Activated CD4-positive, CD25-positive, alpha-beta regulatory T cell treated with anti-CD3 and anti-CD28 coated beads, Interleukin-2, amount 50 U/mL, for 24 hours (primary cell): Measurements from ENCODE around the gene OR9A4.

ENCODE experiments used
- ATAC-seq, 2 donors: fragments of 150-1000 bp; cut with Tn5 transposase; one replicate each; pipeline ENCODE4 v1.10.0; 2021; ENCODE audit warnings: mild to moderate bottlenecking in 1 of 2, moderate library complexity in 1 of 2

Gene OR9A4

DNA sequence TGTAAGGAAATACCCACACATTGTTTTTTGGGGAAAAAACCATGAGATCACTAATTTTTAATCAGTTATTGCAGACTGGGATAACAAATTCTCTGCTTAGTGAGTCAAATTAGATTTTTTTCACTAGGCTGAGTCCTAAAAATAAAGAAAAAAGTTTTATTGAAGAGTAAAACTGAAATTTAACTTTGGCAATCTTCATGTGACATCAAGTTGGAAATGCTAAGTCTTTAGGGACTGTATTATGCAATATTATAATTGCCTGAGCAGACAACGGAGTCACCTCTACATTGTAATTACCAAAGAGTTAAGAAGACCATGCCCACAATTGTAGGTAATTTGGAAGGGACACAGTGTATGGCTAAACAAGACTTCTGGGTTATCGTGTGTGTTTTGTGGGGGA, 32.8 kb downstream of the OR9A4 start:
- ATAC-seq, result no peak

DNA sequence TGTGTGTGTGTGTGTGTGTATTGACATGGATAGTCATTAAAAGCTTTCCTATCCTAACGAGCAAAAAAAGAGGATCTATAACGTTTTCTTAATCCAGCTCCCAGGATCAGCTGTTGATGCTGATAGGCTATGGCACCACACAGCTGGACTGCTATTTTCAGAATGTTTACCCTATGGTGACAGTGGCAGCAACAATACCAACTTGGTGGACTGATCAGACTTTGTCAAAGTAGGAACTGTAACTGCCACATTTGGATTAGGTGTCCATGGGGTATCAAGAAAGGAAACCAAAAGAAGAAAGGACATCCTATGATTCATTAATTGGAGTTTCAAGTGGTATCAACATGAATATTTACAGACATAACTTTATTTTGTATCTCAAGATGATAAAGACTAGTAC, 33.3 kb downstream of the OR9A4 start:
- no peak for ATAC-seq

DNA sequence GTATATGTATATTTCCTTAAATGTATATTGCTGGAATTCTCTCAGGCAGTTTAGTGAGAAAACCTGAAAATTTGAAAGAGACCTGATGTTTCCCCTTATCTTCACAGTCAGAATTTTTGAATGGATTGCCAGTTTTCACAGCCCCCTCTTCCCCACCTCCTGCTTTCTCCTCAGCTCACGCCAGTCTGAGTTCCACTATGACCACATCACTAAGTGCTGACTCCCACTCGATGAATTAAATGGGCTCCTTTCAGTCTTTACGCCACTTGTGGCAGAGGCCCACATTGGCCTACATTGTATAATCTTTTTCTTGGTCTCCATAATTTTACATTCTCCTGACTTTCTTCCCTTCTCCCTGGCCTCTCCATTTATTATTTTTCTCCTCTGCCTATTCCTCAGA, 33.7 kb downstream of the OR9A4 start:
- ATAC-seq, result no peak

DNA sequence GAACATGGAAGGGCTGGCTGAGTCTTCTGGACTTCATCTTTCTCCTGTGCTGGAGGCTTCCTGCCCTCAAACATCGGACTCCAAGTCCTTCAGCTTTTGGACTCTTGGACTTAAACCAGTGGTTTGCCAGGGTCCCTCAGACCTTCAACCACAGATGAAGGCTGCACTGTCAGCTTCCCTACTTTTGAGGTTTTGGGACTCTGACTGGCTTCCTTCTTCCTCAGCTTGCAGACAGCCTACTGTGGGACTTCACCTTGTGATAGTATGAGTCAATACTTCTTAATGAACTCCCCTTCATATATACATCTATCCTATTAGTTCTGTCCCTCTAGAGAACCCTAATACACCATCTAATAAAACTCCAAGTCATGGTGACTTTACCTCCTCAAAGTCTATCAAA, 34.6 kb downstream of the OR9A4 start:
- no peak for ATAC-seq

DNA sequence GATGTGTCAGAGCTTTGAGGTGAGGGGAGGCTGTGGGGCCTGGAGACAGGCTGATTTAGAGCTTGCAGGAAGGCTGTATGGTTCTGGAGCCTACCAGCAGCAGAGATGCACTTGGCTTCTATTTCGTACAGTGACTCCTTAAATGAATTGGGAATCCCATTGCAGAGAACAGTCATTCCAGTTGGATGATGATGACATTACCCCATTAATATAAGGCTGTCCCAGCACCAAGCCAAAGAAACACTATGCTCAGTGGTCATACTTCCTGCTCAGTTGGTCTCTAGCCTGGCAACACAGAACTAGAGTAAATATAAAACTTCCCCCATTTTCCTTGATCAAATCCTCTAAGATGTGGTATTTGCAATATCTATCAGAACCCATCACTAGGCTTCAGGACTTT, 36.3 kb downstream of the OR9A4 start:
- ATAC-seq, result no peak

DNA sequence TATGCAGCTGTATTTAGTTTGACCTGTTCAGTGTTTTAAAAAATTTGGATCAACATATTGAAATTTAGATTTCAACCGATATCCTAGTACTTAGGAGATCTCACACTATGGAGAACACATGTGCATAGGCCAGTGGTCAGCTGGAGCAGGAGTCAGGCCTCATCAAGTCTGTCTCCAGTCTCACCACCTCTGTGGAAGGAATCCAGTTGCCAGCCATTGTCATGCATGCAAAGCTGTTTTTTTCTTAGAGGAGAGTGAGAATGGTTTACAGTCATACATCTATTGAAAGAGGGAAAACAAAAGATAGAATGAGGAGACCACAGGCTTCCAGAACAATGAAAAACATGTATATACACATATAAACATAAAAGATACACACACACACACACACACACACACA, 38.1 kb downstream of the OR9A4 start:
- ATAC-seq, result no peak

DNA sequence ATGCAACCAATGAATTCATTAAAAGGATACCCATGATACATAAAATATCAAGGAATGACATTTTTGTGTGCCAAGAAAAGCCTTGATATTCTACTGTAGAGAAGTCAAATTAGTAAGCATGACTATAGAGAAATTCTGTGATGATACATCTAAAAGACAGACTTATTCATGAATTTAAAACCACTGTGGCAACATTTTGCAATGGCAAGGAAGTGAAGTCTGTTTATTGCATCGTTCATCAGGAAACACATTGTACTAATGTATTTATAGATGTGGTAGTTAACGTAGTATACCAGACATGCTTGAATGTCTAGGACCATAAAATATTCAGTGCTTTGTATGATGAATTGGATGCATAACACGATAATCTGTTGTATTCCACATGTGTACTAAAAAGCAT, 39.9 kb downstream of the OR9A4 start:
- no peak for ATAC-seq

DNA sequence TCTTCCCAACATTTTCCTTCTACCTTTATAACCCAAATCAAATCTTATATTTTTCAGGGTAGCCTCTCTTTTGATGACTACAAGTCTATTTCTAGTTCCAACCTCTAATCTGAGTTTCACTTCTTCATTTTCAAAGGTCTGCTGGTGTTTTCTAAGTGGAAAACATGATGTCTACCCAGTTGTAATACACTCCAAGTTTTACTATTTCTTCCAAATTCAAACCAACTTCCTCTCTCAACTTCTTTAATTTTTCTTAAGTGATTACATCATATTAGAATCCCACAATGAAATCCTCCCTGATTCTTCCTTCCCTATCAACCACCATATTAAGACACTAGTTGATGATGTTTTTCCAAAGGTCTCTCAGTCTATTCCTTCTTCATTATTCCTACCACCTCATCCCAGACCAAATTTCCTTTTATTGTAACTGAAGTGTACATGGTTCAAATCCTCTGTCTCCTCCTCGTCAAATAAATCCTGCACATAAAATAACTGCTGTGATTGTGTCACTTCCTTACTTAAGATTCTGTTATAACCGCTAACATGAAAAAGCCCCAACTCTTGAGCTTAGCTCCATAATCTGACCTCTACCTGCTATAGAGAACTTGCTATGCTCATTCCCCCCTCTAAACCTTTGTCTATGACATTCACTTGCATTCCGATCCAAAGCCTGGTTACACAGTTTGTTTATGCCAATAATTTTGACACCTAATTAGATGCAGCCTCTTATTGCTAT, 44.7 kb downstream of the OR9A4 start:
- no peak for ATAC-seq
